Caco-2 (cell line): ENCODE data around the gene ITPR1. TPM values are rescaled to one million over a fixed set of nuclear protein-coding genes. Genes with fewer than 3 reads are reported as not detected.

ENCODE experiments used
- BruUV-seq: library from RNA; stranded (reverse); fragments of 400-500 nt; replicated peaks from 2 replicates; lab custom pipeline; 2021; lab: Mats Ljungman, UMichigan
- CTCF ChIA-PET: fragments of 300-600 bp; sonication (Branson Sonifier 250); formaldehyde crosslinking; loops from one replicate; lab custom pipeline; 2022; ENCODE audit warnings: antibody characterized with exemption; lab: Charles Lee
- POLR2A ChIA-PET: fragments of 300-600 bp; sonication (Branson Sonifier 250); formaldehyde crosslinking; loops from one replicate; lab custom pipeline; 2022; ENCODE audit warnings: antibody characterized with exemption; lab: Charles Lee
- DNase-seq, 2 experiments: peaks; one replicate each; pipeline versions ENCODE4 v3.0.0 to v3.0.0-alpha.2; 2020 to 2022
- H3K27me3 ChIP-seq: replicated peaks from 2 replicates; pipeline ENCODE4 v1.6.0; 2011; ENCODE audit warnings: low read length; ENCODE audit not compliant: control insufficient read depth, insufficient read depth
- H3K36me3 ChIP-seq: 2 replicates; pipeline ENCODE4 v1.5.1; 2011; ENCODE audit warnings: low read length; ENCODE audit not compliant: control insufficient read depth, insufficient read depth
- H3K4me1 ChIP-seq: fragments of 250-450 bp; sonication (Bioruptor Pico); 2 replicates; pipeline ENCODE4 v1.5.1; 2020; ENCODE audit warnings: mild to moderate bottlenecking
- H3K4me3 ChIP-seq: 2 replicates; pipeline ENCODE4 v1.5.1; 2011; ENCODE audit warnings: low read depth, mild to moderate bottlenecking, control low read depth, low read length
- H3K9me3 ChIP-seq: fragments of 250-450 bp; sonication (Bioruptor Pico); 2 replicates; pipeline ENCODE4 v1.5.1; 2020; ENCODE audit warnings: mild to moderate bottlenecking, moderate library complexity
- H3K27ac Mint-ChIP-seq: one replicate; pipeline ENCODE4 v1.8.0; 2022; ENCODE audit warnings: mixed read lengths; ENCODE audit not compliant: unreplicated experiment
- H3K27me3 Mint-ChIP-seq: one replicate; pipeline ENCODE4 v1.8.0; 2022; ENCODE audit warnings: mixed read lengths; ENCODE audit not compliant: insufficient read depth, unreplicated experiment
- H3K36me3 Mint-ChIP-seq: one replicate; pipeline ENCODE4 v1.8.0; 2022; ENCODE audit warnings: mild to moderate bottlenecking, mixed read lengths; ENCODE audit not compliant: insufficient read depth, unreplicated experiment
- H3K4me1 Mint-ChIP-seq: one replicate; pipeline ENCODE4 v1.8.0; 2022; ENCODE audit warnings: low read depth, mixed read lengths; ENCODE audit not compliant: unreplicated experiment
- H3K4me3 Mint-ChIP-seq: one replicate; pipeline ENCODE4 v1.8.0; 2022; ENCODE audit warnings: mild to moderate bottlenecking, moderate library complexity, mixed read lengths; ENCODE audit not compliant: unreplicated experiment
- H3K9me3 Mint-ChIP-seq: one replicate; pipeline ENCODE4 v1.8.0; 2022; ENCODE audit warnings: mixed read lengths; ENCODE audit not compliant: unreplicated experiment
- CTCF ChIP-seq, 2 experiments: fragments of 200-600 bp in 1 of 2; IDR thresholded peaks; 1 replicate in 1 of 2; 2 replicates in 1 of 2; pipeline versions ENCODE4 v1.5.1 to v1.8.0; 2011 to 2022; ENCODE audit warnings: antibody characterized with exemption in 1 of 2, control low read depth in 1 of 2, inconsistent platforms in 1 of 2, low read depth in 1 of 2, low read length in 1 of 2, mild to moderate bottlenecking in 1 of 2, moderate library complexity in 1 of 2; ENCODE audit not compliant: insufficient read depth in 1 of 2, severe bottlenecking in 1 of 2, unreplicated experiment in 1 of 2
- intact Hi-C: fragments of 100-400 bp; cut with micrococcal nuclease; formaldehyde crosslinking; loops from one replicate; pipeline ENCODE4 v1.10.0; 2022; ENCODE audit not compliant: unreplicated experiment
- total RNA-seq: library from RNA; stranded (reverse); gene quantifications from 2 replicates; pipeline ENCODE4 v1.2.3, GENCODE V29; 2022

The ITPR1 gene
- total RNA-seq, 1 experiment from 2014 or later = 10.4 TPM

GRCh38 chr3:4855676-4856075 lies 362.5 kb downstream of the ITPR1 start:
- Histone ChIP-seq H3K27me3 (no peaks in the 10 kb centered on the region), H3K9me3 (no peaks in the 10 kb centered on the region), H3K36me3 (no peaks in the 10 kb centered on the region), H3K4me3 (no peak overlapping the region), H3K4me1 (peaks cover 37% of the 10 kb centered on the region)
- intact Hi-C loops = no loop called here
- DNase-seq = no peak
- Mint-ChIP-seq H3K4me1 (peaks cover 20% of the 10 kb centered on the region), H3K36me3 (no peaks in the 10 kb centered on the region), H3K4me3 (no peak overlapping the region), H3K27ac (no peak overlapping the region), H3K27me3 (no peaks in the 10 kb centered on the region), H3K9me3 (no peaks in the 10 kb centered on the region)
- ChIA-PET CTCF (no interaction called here), POLR2A (no interaction called here)
- TF ChIP-seq CTCF (IDR thresholded peaks at IDR 0.05; ENCODE audit: insufficient read depth in 1 of 2, low read depth in 1 of 2, low read length in 1 of 2, severe bottlenecking in 1 of 2, unreplicated experiment in 1 of 2) = no peak
- no TSS peak for BruUV-seq

GRCh38 chr3:4856136-4856535 lies 363.0 kb downstream of the ITPR1 start:
- no peaks in the 10 kb centered on the region for H3K27me3 Mint-ChIP-seq
- H3K4me3 Mint-ChIP-seq = no peak overlapping the region
- H3K9me3 Mint-ChIP-seq = no peaks in the 10 kb centered on the region
- H3K27ac Mint-ChIP-seq = no peak overlapping the region
- POLR2A ChIA-PET = no interaction called here
- DNase-seq = no peak
- Histone ChIP-seq H3K36me3 (no peaks in the 10 kb centered on the region), H3K4me3 (no peak overlapping the region), H3K4me1 (peaks cover 33% of the 10 kb centered on the region), H3K9me3 (peaks cover 2% of the 10 kb centered on the region; the same call in 1 of the 2 replicates), H3K27me3 (no peaks in the 10 kb centered on the region)
- no peaks in the 10 kb centered on the region for H3K36me3 Mint-ChIP-seq
- peaks cover 20% of the 10 kb centered on the region for H3K4me1 Mint-ChIP-seq
- intact Hi-C loops = no loop called here
- CTCF ChIA-PET = no interaction called here
- no peak for TF ChIP-seq CTCF (IDR thresholded peaks at IDR 0.05; ENCODE audit: insufficient read depth in 1 of 2, low read depth in 1 of 2, low read length in 1 of 2, severe bottlenecking in 1 of 2, unreplicated experiment in 1 of 2)
- no TSS peak for BruUV-seq

- BruUV-seq = no TSS peak
- Histone ChIP-seq H3K36me3 (no peaks in the 10 kb centered on the region), H3K9me3 (peaks cover 6% of the 10 kb centered on the region; the same call in 1 of the 2 replicates), H3K4me3 (no peak overlapping the region), H3K4me1 (peaks cover 29% of the 10 kb centered on the region), H3K27me3 (no peaks in the 10 kb centered on the region)
- Mint-ChIP-seq H3K27me3 (no peaks in the 10 kb centered on the region), H3K36me3 (no peaks in the 10 kb centered on the region), H3K9me3 (no peaks in the 10 kb centered on the region), H3K27ac (no peak overlapping the region), H3K4me1 (peaks cover 20% of the 10 kb centered on the region), H3K4me3 (no peak overlapping the region)
- ChIA-PET CTCF (no interaction called here), POLR2A (no interaction called here)
- no peak for TF ChIP-seq CTCF (IDR thresholded peaks at IDR 0.05; ENCODE audit: insufficient read depth in 1 of 2, low read depth in 1 of 2, low read length in 1 of 2, severe bottlenecking in 1 of 2, unreplicated experiment in 1 of 2)
- no peak for DNase-seq
- intact Hi-C loops = no loop called here
These were observed 363.4 kb downstream of the ITPR1 start for GRCh38 chr3:4856564-4856963.
